HFF-Myc (cell line): ENCODE results near the gene RELB.

Source experiments
- DNase-seq: peaks from one replicate; pipeline ENCODE4 v3.0.0-alpha.2; 2011; ENCODE audit warnings: low read depth; ENCODE audit errors: extremely low read depth
- H3K4me3 ChIP-seq: replicated peaks from 2 replicates; pipeline ENCODE4 v1.5.1; 2011; ENCODE audit warnings: low read depth, mild to moderate bottlenecking, control low read depth, low read length
- CTCF ChIP-seq: IDR thresholded peaks from 2 replicates; pipeline ENCODE4 v1.5.1; 2012; ENCODE audit warnings: mild to moderate bottlenecking, low read depth, low read length, control low read depth; ENCODE audit errors: missing control alignments

Gene RELB

DNA sequence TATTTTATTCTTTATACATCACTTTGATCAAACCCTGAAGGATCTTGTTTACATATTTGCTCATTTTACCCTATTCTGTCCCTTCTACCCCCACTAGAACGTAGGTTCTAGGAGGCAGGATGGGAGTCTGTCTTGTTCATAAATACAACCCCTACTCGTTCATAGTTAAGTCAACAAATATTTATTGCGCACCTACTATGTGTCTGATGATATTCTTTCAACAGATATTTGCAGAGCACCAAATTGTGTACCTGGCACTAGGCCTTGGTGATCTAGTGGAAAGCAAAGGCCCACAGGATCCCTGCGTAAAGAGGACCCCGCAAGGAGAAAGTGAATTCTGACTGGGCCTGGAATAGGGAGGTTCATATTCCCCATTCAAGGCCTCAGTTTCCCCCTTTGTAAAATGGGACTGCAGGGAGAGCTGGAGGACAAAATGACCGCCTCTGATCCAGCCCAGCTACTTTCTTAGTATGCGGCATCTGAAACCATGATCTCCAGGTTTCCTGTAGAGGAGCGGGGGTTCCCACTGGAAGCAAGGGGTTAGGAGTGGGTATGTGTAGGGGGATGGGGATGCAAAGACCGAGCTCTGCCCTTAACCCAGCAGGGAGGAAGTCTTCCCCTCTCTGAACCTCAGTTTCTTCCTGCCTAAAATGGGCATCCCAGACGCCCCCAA lies 77.3 kb downstream of the RELB start:
- no peak for DNase-seq
- H3K4me3 ChIP-seq = peak overlapping the region; percentile 75
- TF ChIP-seq CTCF = no peak

DNA sequence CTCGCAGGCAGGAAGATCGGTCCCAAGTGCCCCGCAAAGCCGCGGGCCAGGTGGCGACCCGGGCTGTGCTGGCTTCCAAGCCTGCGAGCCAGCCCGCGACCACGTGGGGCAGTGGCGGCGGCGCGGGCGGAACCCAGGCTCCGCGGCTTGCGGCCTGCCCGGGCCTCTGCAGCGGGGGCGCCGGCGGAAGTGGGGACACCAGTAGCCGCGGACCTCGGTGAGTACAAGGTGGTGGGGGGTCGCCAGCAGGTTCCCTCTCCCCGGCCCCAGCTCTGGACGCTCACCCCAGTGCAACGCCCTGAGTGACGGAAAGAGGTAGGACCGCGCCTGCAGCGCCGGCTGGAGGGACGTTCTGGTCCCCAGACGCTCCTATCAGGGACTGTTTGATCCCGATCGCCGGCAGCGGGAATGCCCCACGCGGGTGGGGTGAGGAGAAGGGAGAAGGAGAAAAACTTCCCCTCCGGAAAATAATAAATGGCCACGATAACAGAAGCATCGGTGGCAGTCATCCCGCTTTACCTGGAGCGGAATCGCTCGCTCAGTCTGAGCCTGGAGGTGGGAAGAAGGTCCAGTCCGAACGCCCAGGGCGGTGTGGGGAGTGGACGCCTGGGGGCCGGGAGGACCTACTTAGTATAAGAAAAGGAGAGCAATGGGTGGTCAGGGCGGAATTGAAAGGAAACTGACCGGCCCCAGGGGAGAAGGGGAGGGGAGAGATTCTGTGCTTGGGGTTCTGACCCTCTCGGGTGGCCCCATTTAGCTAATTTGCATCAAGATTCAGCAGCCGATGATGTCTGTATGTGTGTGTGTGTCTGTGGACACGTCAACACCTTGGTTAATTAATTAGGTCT lies 78.0 kb downstream of the RELB start, which contains the start of gene GEMIN7:
TSS of gene GEMIN7 (plus strand) at position 198 of the 848 bp plus-strand sequence. CDS start 10,855 bp downstream, outside the sequence.
- TF ChIP-seq CTCF = no peak

GRCh38 chr19:45079911-45080370 lies 78.7 kb downstream of the RELB start:
- H3K4me3 ChIP-seq = peak overlapping the region; percentile 75
- no peak for DNase-seq
- TF ChIP-seq CTCF = no peak

More for the DNA sequence above, 78.0 kb downstream of the RELB start, which contains the start of gene GEMIN7:
- no peak for DNase-seq
- peak within 1 kb of the TSS; percentile 75 for H3K4me3 ChIP-seq

- no peak for DNase-seq
- no peak overlapping the region for H3K4me3 ChIP-seq
- no peak for TF ChIP-seq CTCF
These were observed 80.9 kb downstream of the RELB start for GRCh38 chr19:45082170-45082569.

DNA sequence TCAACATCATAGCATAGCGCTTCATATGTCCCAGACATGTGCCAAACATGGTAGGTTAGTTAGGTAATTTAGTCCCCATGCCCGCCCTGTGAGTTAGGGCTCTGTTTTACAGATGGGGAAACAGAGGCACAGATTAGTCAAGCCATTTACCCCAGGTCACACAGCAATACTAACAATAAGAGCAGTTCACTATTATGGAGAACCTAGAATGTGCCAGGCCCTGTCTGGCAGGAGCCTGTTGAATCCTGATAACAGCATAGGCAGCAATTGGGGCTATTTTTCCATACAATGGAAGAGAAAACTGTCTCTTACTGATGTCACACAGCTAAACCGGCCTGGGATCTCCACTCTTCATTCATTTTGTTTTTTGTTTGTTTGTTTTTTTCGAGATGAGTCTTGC lies 85.2 kb downstream of the RELB start:
- no peak for TF ChIP-seq CTCF
- DNase-seq = no peak
- no peak overlapping the region for H3K4me3 ChIP-seq

DNA sequence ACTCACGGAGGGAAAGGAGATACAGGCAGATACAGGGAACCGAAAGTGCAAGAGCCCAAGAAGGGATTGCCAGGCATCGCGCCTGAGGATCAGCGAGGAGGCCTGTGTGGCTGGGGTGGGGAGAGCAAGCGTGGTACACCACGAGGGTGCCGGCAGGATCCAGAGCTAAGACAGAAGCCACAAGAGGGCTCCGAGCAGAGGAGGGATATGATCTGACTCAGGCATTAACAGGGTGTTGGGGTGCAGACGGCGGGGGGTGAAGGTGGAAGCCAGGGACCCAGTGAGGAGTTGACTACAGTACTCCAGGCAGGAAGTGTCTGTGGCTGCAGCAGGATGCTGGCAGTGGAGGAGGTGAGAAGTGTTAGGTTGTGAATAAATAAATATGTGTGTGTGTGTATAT lies 86.3 kb downstream of the RELB start:
- TF ChIP-seq CTCF = no peak
- DNase-seq = no peak
- H3K4me3 ChIP-seq = no peak overlapping the region
